ENCODE results near the gene FPR3. TPM values are rescaled to one million over a fixed set of nuclear protein-coding genes. Genes with fewer than 3 reads are reported as not detected.
A peak's percentile ranks its signal among the peaks of the same experiment; 100 is the strongest.

The FPR3 gene
- total and polyA plus RNA-seq, 2 donors (not counting 1 experiment from before 2014, with no cell fraction given), result 0.44 TPM; not detected in 1

DNA sequence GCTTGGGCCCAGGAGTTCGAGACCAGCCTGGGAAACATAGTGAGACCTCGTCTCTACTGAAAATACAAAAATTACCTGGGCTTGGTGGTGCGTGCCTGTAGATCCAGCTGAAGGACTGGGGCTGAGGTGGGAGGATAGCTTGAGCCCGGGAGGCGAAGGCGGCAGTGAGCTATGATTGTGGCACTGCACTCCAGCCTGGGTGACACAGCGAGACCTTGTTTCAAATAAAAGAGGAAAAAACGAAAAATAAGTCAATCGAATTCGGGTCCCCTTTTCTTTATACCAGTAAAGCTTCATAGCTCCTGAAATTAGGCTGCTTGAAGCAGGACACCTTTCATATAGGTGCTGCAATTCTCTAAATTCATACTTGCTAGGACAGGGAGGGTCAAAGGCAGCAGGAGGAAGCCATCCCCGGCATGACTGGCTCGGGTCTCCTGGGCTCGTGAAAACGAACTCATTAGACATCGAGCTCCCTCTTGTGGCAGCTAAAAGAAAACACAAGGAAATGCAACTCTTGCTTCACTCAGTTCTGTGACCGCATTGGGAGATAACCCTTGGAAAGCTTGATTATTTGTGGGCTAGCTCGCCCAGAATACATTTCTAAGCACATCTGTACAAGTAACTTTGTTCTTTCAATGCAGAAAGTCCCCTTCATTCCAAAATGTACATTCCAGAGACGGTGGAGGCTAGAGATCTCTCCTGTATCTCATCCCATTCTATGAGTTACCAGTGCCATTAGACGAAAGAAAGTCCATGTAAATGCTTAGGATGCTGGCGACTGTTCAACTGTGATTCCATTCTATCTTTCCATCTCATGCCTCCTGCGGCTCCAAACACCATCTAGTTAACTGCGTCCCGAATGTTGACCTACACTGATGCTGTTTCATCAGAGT lies 17.1 kb upstream of the FPR3 start:
- peaks cover 0 to 4% (median 0%) of the 10 kb centered on the region in 3 donors for H3K9me3 ChIP-seq (ENCODE audit: control extremely low read depth in 1 of 3, control insufficient read depth in 2 of 3, insufficient read depth in 1 of 3, low read length in 2 of 3)
- no peak overlapping the region for H3K4me3 ChIP-seq (ENCODE audit: control extremely low read depth in 1 of 5, extremely low read depth in 1 of 5, insufficient read depth in 1 of 5, low read depth in 2 of 5, low read length in 4 of 5)
- peak overlapping the region; percentile 16 for H2AFZ ChIP-seq (ENCODE audit: insufficient read depth, low read depth, low read length, poor library complexity, severe bottlenecking)
- no peak overlapping the region for H3K4me2 ChIP-seq (replicated peaks; ENCODE audit: low read depth, low read length, poor library complexity, severe bottlenecking)
- no peak overlapping the region for H3K27ac ChIP-seq (ENCODE audit: low read length in 2 of 2)
- Mint-ChIP-seq H3K9me3 (ENCODE audit: insufficient read depth) (peaks cover 3% of the 10 kb centered on the region), H3K4me1 (peaks cover 2% of the 10 kb centered on the region), H3K27ac (no peak overlapping the region), H3K27me3 (peaks cover 62% of the 10 kb centered on the region), H3K4me3 (no peak overlapping the region)
- intact Hi-C loops (cut with micrococcal nuclease), result loop anchor here (1.0 kb wide), 1 partner anchor 305 kb away; no protein-coding TSS in a partner anchor
- CTCF ChIA-PET, result interaction anchor here (0.6 to 2.5 kb wide), 20 partner anchors 10 to 460 kb away, joined by 3 to 23 read pairs (median 5); partner anchors contain the start of genes FPR1, SIGLEC10 and SIGLEC6
- H3K4me1 ChIP-seq (ENCODE audit: control insufficient read depth in 2 of 2, insufficient read depth in 2 of 2, low read length in 2 of 2), result peaks cover 0 to 6% of the 10 kb centered on the region in 2 donors
- peaks cover 0 to 13% (median 5%) of the 10 kb centered on the region in 4 experiments for H3K27me3 ChIP-seq (replicated peaks in 1 of 4; ENCODE audit: control extremely low read depth in 1 of 4, control insufficient read depth in 3 of 4, insufficient read depth in 4 of 4, low read length in 3 of 4)
- H3K36me3 ChIP-seq (replicated peaks in 1 of 2; ENCODE audit: control extremely low read depth in 1 of 2, control insufficient read depth in 1 of 2, extremely low read depth in 1 of 2, insufficient read depth in 2 of 2, low read length in 1 of 2), result no peaks in the 10 kb centered on the region
- no peak overlapping the region for H3K9ac ChIP-seq (ENCODE audit: low read length)
- ATAC-seq (ENCODE audit: low read depth), result peak; percentile 51
- H4K20me1 ChIP-seq (ENCODE audit: control insufficient read depth, insufficient read depth, low read length, poor library complexity, severe bottlenecking), result no peaks in the 10 kb centered on the region
- no peaks in the 10 kb centered on the region for H3K79me2 ChIP-seq (ENCODE audit: control insufficient read depth, insufficient read depth, low read length)
- 33% methylated on average over 12 of the region's 23 CpGs for WGBS (ENCODE audit: insufficient coverage)
- POLR2A ChIA-PET, result no interaction called here
- DNase-seq, result peak; percentile 75
- TF ChIP-seq, protein P1, sequence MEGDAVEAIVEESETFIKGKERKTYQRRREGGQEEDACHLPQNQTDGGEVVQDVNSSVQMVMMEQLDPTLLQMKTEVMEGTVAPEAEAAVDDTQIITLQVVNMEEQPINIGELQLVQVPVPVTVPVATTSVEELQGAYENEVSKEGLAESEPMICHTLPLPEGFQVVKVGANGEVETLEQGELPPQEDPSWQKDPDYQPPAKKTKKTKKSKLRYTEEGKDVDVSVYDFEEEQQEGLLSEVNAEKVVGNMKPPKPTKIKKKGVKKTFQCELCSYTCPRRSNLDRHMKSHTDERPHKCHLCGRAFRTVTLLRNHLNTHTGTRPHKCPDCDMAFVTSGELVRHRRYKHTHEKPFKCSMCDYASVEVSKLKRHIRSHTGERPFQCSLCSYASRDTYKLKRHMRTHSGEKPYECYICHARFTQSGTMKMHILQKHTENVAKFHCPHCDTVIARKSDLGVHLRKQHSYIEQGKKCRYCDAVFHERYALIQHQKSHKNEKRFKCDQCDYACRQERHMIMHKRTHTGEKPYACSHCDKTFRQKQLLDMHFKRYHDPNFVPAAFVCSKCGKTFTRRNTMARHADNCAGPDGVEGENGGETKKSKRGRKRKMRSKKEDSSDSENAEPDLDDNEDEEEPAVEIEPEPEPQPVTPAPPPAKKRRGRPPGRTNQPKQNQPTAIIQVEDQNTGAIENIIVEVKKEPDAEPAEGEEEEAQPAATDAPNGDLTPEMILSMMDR (IDR thresholded peaks at IDR 0.05), result peak; percentile 80
- no peak for TF ChIP-seq EZH2 (IDR thresholded peaks at IDR 0.05; ENCODE audit: borderline replicate concordance, insufficient read depth, low read depth, low read length, poor library complexity, severe bottlenecking)

DNA sequence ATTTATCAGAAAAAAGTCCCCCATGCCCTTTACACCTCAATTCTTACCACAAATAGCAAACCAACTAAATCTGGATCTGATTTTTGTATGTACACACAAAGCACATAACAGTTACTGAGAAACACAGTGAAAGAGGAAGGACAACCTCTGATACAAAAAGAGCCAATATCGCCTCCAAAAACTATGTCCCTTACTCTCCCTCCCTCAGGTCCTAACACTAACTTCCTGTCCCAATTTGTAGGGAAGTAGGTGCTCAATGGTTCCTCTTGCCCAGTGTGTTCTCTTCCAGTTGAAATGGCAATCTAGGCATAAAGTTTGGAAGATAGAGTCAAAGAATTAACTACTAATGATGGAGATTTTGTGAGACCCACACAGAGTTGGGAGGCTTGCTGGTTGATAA lies 15.8 kb upstream of the FPR3 start:
- ChIA-PET POLR2A (no interaction called here), CTCF (interaction anchor here (1.0 to 2.5 kb wide), 3 partner anchors 37 to 458 kb away, joined by 3 to 23 read pairs (median 6); no protein-coding TSS in a partner anchor)
- no CpG with 5 or more reads among the region's 1 CpG for WGBS (ENCODE audit: insufficient coverage)
- H3K9me3 Mint-ChIP-seq (ENCODE audit: insufficient read depth), result peaks cover 2% of the 10 kb centered on the region
- Histone ChIP-seq H3K27ac (ENCODE audit: low read length in 2 of 2) (no peak overlapping the region), H3K4me2 (replicated peaks; ENCODE audit: low read depth, low read length, poor library complexity, severe bottlenecking) (no peak overlapping the region), H3K9me3 (ENCODE audit: control extremely low read depth in 1 of 3, control insufficient read depth in 2 of 3, insufficient read depth in 1 of 3, low read length in 2 of 3) (peaks cover 0 to 2% (median 0%) of the 10 kb centered on the region in 3 donors), H3K4me3 (ENCODE audit: control extremely low read depth in 1 of 5, extremely low read depth in 1 of 5, insufficient read depth in 1 of 5, low read depth in 2 of 5, low read length in 4 of 5) (no peak overlapping the region), H3K79me2 (ENCODE audit: control insufficient read depth, insufficient read depth, low read length) (no peaks in the 10 kb centered on the region), H3K9ac (ENCODE audit: low read length) (no peak overlapping the region), H2AFZ (ENCODE audit: insufficient read depth, low read depth, low read length, poor library complexity, severe bottlenecking) (no peak overlapping the region), H4K20me1 (ENCODE audit: control insufficient read depth, insufficient read depth, low read length, poor library complexity, severe bottlenecking) (no peaks in the 10 kb centered on the region), H3K27me3 (replicated peaks in 1 of 4; ENCODE audit: control extremely low read depth in 1 of 4, control insufficient read depth in 3 of 4, insufficient read depth in 4 of 4, low read length in 3 of 4) (peaks cover 0 to 13% (median 3%) of the 10 kb centered on the region in 4 experiments), H3K36me3 (replicated peaks in 1 of 2; ENCODE audit: control extremely low read depth in 1 of 2, control insufficient read depth in 1 of 2, extremely low read depth in 1 of 2, insufficient read depth in 2 of 2, low read length in 1 of 2) (no peaks in the 10 kb centered on the region), H3K4me1 (ENCODE audit: control insufficient read depth in 2 of 2, insufficient read depth in 2 of 2, low read length in 2 of 2) (peaks cover 0 to 6% of the 10 kb centered on the region in 2 donors)
- no peak overlapping the region for H3K27ac Mint-ChIP-seq
- intact Hi-C loops (cut with micrococcal nuclease), result no loop called here
- DNase-seq (no peak), ATAC-seq (ENCODE audit: low read depth) (no peak)
- H3K27me3 Mint-ChIP-seq, result peaks cover 52% of the 10 kb centered on the region
- peaks cover 2% of the 10 kb centered on the region for H3K4me1 Mint-ChIP-seq
- TF ChIP-seq, protein P1 (IDR thresholded peaks at IDR 0.05), result no peak
- TF ChIP-seq EZH2 (IDR thresholded peaks at IDR 0.05; ENCODE audit: borderline replicate concordance, insufficient read depth, low read depth, low read length, poor library complexity, severe bottlenecking), result no peak
- no peak overlapping the region for H3K4me3 Mint-ChIP-seq
